Hepatocyte (in vitro differentiated cells): ENCODE measurements around the gene NFIA. TPM values are rescaled to one million over a fixed set of nuclear protein-coding genes. Genes with fewer than 3 reads are reported as not detected.

Experiments used
- DNase-seq: peaks from one replicate; pipeline ENCODE4 v3.0.0-alpha.2; 2016; ENCODE audit warnings: low spot score
- H2AFZ ChIP-seq: fragments of 200-600 bp; sonication (generic); 2 replicates; pipeline ENCODE4 v1.6.0; 2016; ENCODE audit warnings: antibody characterized with exemption, mild to moderate bottlenecking
- H3K27ac ChIP-seq: fragments of 200-600 bp; sonication (generic); 2 replicates; pipeline ENCODE4 v1.5.1; 2016; ENCODE audit warnings: mild to moderate bottlenecking
- H3K27me3 ChIP-seq: fragments of 200-600 bp; sonication (generic); 2 replicates; pipeline ENCODE4 v1.6.1; 2016
- H3K36me3 ChIP-seq: fragments of 200-600 bp; sonication (generic); replicated peaks from 2 replicates; pipeline ENCODE4 v1.5.1; 2016; ENCODE audit warnings: low read depth; ENCODE audit not compliant: insufficient read depth
- H3K4me1 ChIP-seq: fragments of 200-600 bp; sonication (generic); 2 replicates; pipeline ENCODE4 v1.5.1; 2016; ENCODE audit warnings: mild to moderate bottlenecking, moderate library complexity; ENCODE audit not compliant: insufficient read depth
- H3K4me2 ChIP-seq: fragments of 200-600 bp; sonication (generic); 2 replicates; pipeline ENCODE4 v1.6.0; 2016
- H3K4me3 ChIP-seq: fragments of 200-600 bp; sonication (generic); 2 replicates; pipeline ENCODE4 v1.5.1; 2016; ENCODE audit warnings: mild to moderate bottlenecking
- H3K79me2 ChIP-seq: fragments of 200-600 bp; sonication (generic); 2 replicates; pipeline ENCODE4 v1.6.0; 2017; ENCODE audit warnings: mild to moderate bottlenecking
- H3K9me2 ChIP-seq: fragments of 200-600 bp; sonication (generic); replicated peaks from 2 replicates; pipeline ENCODE4 v1.6.0; 2017; ENCODE audit warnings: mild to moderate bottlenecking; ENCODE audit not compliant: insufficient read depth
- H3K9me3 ChIP-seq: fragments of 200-600 bp; sonication (generic); 2 replicates; pipeline ENCODE4 v1.5.1; 2016; ENCODE audit warnings: low read depth, mild to moderate bottlenecking
- H4K20me1 ChIP-seq: fragments of 200-600 bp; sonication (generic); 2 replicates; pipeline ENCODE4 v1.6.0; 2016; ENCODE audit warnings: mild to moderate bottlenecking; ENCODE audit not compliant: insufficient read depth, poor library complexity, severe bottlenecking
- CTCF ChIP-seq: fragments of 200-600 bp; sonication (generic); IDR thresholded peaks from 2 replicates; pipeline ENCODE4 v1.5.1; 2016; ENCODE audit warnings: antibody characterized with exemption, mild to moderate bottlenecking; ENCODE audit not compliant: poor library complexity
- EZH2 ChIP-seq: fragments of 200-600 bp; sonication (generic); IDR thresholded peaks from 2 replicates; pipeline ENCODE4 v1.6.1; 2016; ENCODE audit warnings: antibody characterized with exemption, mild to moderate bottlenecking, borderline replicate concordance
- EZH2phosphoT487 ChIP-seq: fragments of 200-600 bp; sonication (generic); IDR thresholded peaks from one replicate; pipeline ENCODE4 v1.6.1; 2018; ENCODE audit warnings: antibody characterized with exemption, mild to moderate bottlenecking, low read depth, moderate library complexity; ENCODE audit not compliant: unreplicated experiment, severe bottlenecking
- WGBS: methylation state at CpG from one replicate; pipeline ENCODE4 v1.1.6; 2016; ENCODE audit warnings: low lambda C conversion rate; ENCODE audit errors: missing lambda C conversion rate; 5-methylcytosine and 5-hydroxymethylcytosine counted together
- polyA plus RNA-seq: library from polyadenylated mRNA; unstranded; fragments of >200 nt; fragmentation: Nextera tagmentation; extraction: Ambion mirVana; gene quantifications from 2 replicates; pipeline ENCODE4 v1.2.1, GENCODE V29; 2016
- total RNA-seq: library from RNA; depleted of rRNA; stranded (reverse); fragments of >200 nt; gene quantifications from 2 replicates; pipeline ENCODE4 v1.2.3, GENCODE V29; 2014

The NFIA gene
- total and polyA plus RNA-seq, 2 experiments from 2014 or later = 15.1 to 18.2 TPM

- no peaks in the 10 kb centered on the region for H3K4me1 ChIP-seq
- H3K27ac ChIP-seq = no peak overlapping the region
- no peak overlapping the region for H3K4me2 ChIP-seq
- no peak for DNase-seq
- H3K79me2 ChIP-seq = no peaks in the 10 kb centered on the region
- TF ChIP-seq EZH2 (no peak), EZH2phosphoT487 (no peak), CTCF (no peak)
- no peaks in the 10 kb centered on the region for H4K20me1 ChIP-seq
- no peaks in the 10 kb centered on the region for H3K9me3 ChIP-seq
- H3K4me3 ChIP-seq = no peak overlapping the region
- no peak overlapping the region for H2AFZ ChIP-seq
- WGBS = 65% methylated on average over 4 of the region's 4 CpGs
- H3K9me2 ChIP-seq = no peaks in the 10 kb centered on the region
- no peaks in the 10 kb centered on the region for H3K36me3 ChIP-seq
- no peaks in the 10 kb centered on the region for H3K27me3 ChIP-seq
Measured at GRCh38 chr1:61353797-61354406, 271.5 kb downstream of the NFIA start.

- no peak for DNase-seq
- H3K4me3 ChIP-seq = no peak overlapping the region
Measured at GRCh38 chr1:61356016-61356415, 273.7 kb downstream of the NFIA start.

GRCh38 chr1:61356995-61357394, 274.6 kb downstream of the NFIA start:
- Histone ChIP-seq H2AFZ (no peak overlapping the region), H3K4me3 (no peak overlapping the region), H3K27ac (no peak overlapping the region), H3K9me2 (no peaks in the 10 kb centered on the region), H3K27me3 (no peaks in the 10 kb centered on the region), H3K4me2 (no peak overlapping the region), H4K20me1 (no peaks in the 10 kb centered on the region), H3K36me3 (no peaks in the 10 kb centered on the region), H3K79me2 (no peaks in the 10 kb centered on the region), H3K9me3 (no peaks in the 10 kb centered on the region), H3K4me1 (peaks cover 2% of the 10 kb centered on the region)
- WGBS = 52% methylated on average over 5 of the region's 5 CpGs
- no peak for DNase-seq
- no peak for TF ChIP-seq EZH2
- TF ChIP-seq CTCF = no peak
- no peak for TF ChIP-seq EZH2phosphoT487

More at GRCh38 chr1:61356016-61356415, 273.7 kb downstream of the NFIA start:
- no peak overlapping the region for H3K4me2 ChIP-seq
- no peak overlapping the region for H2AFZ ChIP-seq
- H3K9me3 ChIP-seq = no peaks in the 10 kb centered on the region
- H3K27me3 ChIP-seq = no peaks in the 10 kb centered on the region
- H3K9me2 ChIP-seq = no peaks in the 10 kb centered on the region
- TF ChIP-seq EZH2 = no peak
- TF ChIP-seq CTCF = no peak
- H3K79me2 ChIP-seq = no peaks in the 10 kb centered on the region
- no peaks in the 10 kb centered on the region for H4K20me1 ChIP-seq
- no peak overlapping the region for H3K27ac ChIP-seq
- no peaks in the 10 kb centered on the region for H3K36me3 ChIP-seq
- no peaks in the 10 kb centered on the region for H3K4me1 ChIP-seq

- Histone ChIP-seq H2AFZ (no peak overlapping the region), H3K9me3 (no peaks in the 10 kb centered on the region), H3K27ac (no peak overlapping the region), H3K4me1 (peaks cover 7% of the 10 kb centered on the region), H4K20me1 (no peaks in the 10 kb centered on the region), H3K4me3 (no peak overlapping the region), H3K9me2 (no peaks in the 10 kb centered on the region), H3K79me2 (no peaks in the 10 kb centered on the region), H3K27me3 (no peaks in the 10 kb centered on the region), H3K36me3 (no peaks in the 10 kb centered on the region), H3K4me2 (no peak overlapping the region)
- TF ChIP-seq CTCF = no peak
- TF ChIP-seq EZH2phosphoT487 = no peak
- no peak for TF ChIP-seq EZH2
- DNase-seq = no peak
- 96% methylated on average over 5 of the region's 5 CpGs for WGBS
Measured at GRCh38 chr1:61357539-61357938, 275.2 kb downstream of the NFIA start.
